Measurements from ENCODE around the gene SCAND1. TPM values are rescaled to one million over a fixed set of nuclear protein-coding genes. Genes with fewer than 3 reads are reported as not detected.
"Not testable (repeated sequence)": the region's sequence is repeated elsewhere in the genome, so short reads cannot be mapped to it uniquely, and the experiment has no call there.

The SCAND1 gene
- total RNA-seq, 2 experiments from 2014 or later = 45.0 to 47.2 TPM

DNA sequence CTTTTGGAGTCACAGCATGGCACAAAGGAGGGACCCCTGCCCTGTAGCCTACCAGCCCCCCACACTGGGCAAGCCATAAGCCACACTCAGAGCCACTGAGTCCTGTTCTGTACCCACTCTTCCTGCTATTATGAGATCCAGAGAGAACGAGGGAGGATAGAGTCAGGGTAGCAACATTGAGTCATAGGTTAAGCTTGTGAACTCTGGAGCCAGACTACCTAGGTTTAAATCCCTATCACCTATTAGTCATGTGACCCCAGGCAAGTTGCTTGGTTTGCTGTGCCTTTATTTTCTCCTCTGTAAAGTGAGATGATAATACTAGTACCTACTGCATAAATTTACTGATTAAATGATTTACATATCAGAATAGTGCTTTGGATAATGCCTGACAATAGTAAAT, 14.6 kb upstream of the SCAND1 start:
- POLR2A ChIA-PET = interaction anchor here (0.6 kb wide), 1 partner anchor 522 kb away, joined by 5 read pairs; no protein-coding TSS in a partner anchor

DNA sequence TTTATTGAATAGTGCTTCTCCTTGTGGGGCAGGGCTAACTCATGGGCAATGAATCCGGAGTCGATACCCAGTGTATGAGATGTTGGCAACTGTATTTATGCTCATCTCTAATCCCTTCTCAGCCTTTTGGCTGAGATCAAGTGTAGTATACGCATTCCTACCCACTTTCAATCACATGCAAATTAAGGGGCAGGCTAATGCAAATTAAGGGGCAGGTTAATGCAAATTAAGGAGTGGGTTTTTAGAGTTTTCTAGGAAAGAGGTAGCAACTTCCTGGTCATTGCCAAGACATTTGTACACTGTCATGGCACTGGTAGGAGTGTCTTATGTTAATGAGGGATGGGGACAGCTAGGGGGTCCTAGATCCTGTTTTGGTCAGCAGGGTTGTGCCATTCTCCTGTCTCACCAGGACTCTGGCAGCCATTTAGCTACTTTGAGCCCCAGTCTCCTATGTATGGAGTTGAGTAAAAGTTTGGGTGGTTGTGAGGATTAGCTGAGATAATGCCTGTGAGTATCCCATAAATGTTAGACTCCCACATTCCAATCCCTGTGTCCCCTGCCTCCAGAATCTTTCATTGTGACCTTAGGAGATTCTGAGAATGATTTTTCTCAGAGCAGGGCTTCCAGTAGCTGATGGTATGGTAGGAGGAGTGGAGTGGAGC, 13.8 kb upstream of the SCAND1 start, which contains the start of gene CNBD2:
TSS of gene CNBD2 (plus strand) at position 612 of the 662 bp plus-strand sequence. CDS start 173 bp downstream, outside the sequence.
- ChIA-PET POLR2A (no interaction called here), CTCF (no interaction called here)

More for the DNA sequence above, 14.6 kb upstream of the SCAND1 start:
- CTCF ChIA-PET = no interaction called here

DNA sequence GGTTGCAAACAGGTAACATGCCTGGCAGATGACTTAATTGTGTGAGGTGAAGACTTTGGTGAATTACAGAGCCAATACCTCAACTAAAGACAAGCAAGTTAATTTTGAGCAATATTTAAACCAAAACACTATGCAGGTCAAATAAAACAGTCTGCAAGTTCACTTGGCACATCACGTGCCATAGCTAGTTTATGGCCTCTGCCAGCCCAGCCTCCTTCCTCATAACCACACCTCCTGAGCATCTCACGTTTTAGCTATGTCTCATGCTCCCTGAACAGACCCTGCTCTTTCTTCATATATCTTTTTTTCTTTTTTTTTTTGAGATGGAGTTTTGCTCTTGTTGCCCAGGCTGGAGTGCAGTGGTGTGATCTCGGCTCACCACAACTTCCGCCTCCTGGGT, 9.6 kb upstream of the SCAND1 start:
- ChIA-PET POLR2A (no interaction called here), CTCF (interaction anchor here (0.6 kb wide), 1 partner anchor 645 kb away, joined by 4 read pairs; no protein-coding TSS in a partner anchor)

DNA sequence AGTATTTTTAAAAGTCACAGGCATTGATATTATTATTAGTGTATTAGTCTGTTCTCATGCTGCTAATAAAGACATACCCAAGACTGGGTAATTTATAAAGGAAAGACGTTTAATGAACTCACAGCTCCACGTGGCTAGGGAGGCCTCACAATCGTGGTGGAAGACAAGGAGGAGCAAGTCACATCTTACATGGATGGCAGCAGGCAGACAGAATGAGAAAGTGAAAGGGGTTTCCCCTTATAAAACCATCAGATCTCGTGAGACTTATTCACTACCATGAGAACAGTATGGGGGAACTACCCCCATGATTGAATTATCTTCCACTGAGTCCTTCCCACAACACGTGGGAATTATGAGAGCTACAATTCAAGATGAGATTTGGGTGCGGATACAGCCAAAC, 5.0 kb upstream of the SCAND1 start:
- POLR2A ChIA-PET = interaction anchor here (0.7 kb wide), 1 partner anchor 157 kb away, joined by 3 read pairs; no protein-coding TSS in a partner anchor
- CTCF ChIA-PET = not testable (repeated sequence)

DNA sequence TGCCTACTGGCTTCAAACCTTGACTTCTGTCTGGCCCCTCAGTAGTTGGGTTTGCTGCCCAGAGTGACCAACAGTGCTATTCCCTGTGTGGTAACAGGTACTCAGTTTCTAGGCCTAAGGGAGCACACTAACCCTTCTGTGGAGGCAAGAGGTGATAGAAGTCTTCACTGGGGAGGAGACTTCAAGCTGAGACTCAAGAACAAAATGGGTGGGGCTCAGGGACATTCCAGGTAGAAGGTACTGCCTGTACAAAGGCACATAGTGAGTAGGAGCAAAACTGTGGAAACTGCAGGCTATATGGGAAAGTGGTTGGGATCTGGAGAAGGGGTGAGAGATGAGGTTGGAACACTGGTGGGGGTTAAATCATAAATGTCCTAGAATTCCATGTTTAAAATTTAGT, 2.3 kb upstream of the SCAND1 start:
- CTCF ChIA-PET = no interaction called here
- POLR2A ChIA-PET = no interaction called here

DNA sequence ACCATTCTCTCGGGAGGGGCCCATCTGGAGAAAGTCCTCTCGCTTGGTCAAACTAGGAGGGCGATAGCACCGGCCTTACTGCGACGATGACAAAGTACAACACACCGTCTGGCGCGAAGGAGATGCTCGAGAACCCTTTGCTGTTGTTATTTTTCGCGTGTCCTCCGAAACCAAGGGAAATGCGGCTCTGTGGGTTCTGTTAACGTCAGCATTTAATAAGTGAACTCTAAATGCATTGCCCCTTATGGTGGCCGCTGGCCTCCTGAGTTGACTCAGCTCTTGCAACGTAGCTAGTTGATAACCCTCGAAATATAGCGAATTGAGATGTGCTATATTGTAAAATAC, 577 bp upstream of the SCAND1 start:
- CTCF ChIA-PET = interaction anchor here (0.6 to 2.2 kb wide), 12 partner anchors 9 to 335 kb away, joined by 3 to 8 read pairs (median 5); partner anchors contain the start of gene PHF20
- POLR2A ChIA-PET = interaction anchor here (0.5 to 2.7 kb wide), 10 partner anchors 12 to 619 kb away, joined by 3 to 37 read pairs (median 4); partner anchors contain the start of genes AAR2, CEP250, PHF20 and RBM39

DNA sequence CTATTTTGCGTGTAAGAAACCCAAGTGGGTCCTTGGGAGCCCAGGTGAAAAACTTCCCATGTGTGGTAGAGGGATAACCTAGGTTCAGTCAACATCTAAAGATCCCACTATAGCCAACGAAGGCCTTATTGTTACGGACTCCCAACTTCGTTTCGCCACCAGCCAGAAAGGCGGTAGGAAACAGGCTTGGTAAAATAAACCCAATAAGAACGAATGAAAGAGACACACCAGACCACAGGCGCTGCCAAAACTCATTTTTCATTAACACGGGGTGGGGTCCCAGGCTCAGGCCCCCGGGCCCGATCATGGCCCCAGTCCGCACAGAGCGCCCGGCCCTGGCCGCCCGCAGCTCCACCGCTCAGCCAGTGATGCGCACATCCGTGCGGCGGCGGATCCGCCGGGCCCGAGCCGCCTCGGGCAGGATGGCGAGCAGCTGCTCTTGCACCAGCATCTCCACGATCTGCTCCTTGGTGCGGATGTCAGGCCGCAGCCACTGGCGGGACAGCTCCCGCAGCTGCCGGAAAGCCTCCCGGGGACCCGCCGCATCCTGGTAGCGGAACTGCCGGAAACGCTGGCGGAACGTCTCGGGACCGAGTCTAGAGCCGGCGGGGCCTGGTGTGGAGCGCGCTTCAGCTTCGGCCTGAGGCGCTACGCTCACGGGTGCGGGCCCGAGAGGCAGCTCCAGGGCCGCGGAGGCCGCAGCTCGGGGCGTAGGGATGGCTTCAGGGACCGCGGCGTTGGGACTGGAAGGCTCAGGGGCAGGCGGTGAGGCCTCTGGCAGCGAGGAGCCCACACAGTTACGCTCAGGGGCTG, 709 bp downstream of the SCAND1 start:
- ChIA-PET CTCF (interaction anchor here (0.6 to 2.2 kb wide), 17 partner anchors 8 to 506 kb away, joined by 3 to 8 read pairs (median 4); partner anchors contain the start of gene PHF20), POLR2A (interaction anchor here (0.6 to 2.7 kb wide), 17 partner anchors 9 to 693 kb away, joined by 3 to 37 read pairs (median 4); partner anchors contain the start of genes AAR2, CEP250, PHF20 and RBM39)

DNA sequence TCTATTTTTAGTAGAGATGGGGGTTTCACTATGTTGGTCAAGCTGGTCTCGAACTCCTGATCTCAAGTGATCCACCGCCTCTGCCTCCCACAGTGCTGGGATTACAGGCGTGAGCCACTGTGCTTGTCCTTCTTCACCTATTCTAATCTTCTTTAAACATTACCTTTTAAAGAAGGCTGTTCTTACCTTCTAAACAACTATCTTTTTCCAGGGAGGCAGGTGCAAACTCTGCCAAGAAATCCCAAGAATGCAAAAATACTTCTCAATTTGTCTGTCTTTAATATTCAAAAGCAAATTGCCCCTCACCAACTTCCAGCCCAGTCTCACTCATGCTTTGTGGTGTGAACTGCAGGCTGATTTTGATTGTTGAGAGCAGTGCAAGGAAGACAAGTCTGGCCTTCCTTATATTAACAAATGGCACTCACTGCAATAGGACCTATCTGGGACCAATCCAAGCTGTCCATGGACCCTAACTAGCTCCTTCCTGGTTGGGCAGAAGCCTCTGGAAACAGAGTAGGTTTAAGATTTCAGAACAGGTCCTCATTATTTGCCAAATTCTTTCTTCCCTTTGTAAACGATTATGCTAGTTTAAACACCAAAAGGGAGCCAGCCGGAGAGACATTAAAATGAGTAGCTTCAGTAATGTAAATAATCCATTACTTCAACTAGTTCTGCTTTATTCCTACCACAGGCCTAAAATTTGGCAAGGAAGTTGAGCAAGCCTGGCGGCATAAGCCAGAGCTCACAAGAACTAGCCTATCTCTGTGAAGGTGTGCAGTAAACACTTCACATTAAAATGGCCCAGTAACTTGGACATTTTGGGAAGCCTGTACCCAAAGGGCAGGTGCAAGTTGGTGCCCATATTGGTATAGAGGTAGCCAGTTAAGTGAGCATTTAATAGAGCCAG, 1.6 kb downstream of the SCAND1 start:
- ChIA-PET POLR2A (interaction anchor here (0.6 to 2.7 kb wide), 8 partner anchors 10 to 621 kb away, joined by 3 to 37 read pairs (median 4); partner anchors contain the start of genes CEP250, PHF20, RBM39 and TGIF2), CTCF (interaction anchor here (0.6 to 1.7 kb wide), 4 partner anchors 8 to 506 kb away, joined by 3 to 4 read pairs (median 3); no protein-coding TSS in a partner anchor)

DNA sequence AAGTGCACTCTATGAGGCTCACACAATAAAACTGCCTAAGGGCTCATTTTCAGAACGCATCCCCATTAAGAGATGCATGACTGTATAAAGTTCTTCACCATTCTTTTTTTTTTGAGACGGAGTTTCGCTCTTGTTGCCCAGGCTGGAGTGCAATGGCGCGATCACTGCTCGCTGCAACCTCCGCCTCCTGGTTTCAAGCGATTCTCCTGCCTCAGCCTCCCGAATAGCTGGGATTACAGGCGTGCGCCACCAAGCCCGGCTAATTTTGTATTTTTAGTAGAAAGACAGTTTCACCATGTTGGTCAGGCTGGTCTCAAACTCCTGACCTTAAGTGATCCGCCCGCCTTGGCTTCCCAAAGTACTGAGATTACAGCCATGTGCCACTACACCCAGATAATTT, 2.2 kb downstream of the SCAND1 start:
- ChIA-PET POLR2A (interaction anchor here (2.7 kb wide), 1 partner anchor 209 kb away, joined by 37 read pairs; the partner anchor contains the start of gene RBM39), CTCF (interaction anchor here (0.6 to 0.7 kb wide), 3 partner anchors 24 to 1003 kb away, joined by 3 read pairs; no protein-coding TSS in a partner anchor)

DNA sequence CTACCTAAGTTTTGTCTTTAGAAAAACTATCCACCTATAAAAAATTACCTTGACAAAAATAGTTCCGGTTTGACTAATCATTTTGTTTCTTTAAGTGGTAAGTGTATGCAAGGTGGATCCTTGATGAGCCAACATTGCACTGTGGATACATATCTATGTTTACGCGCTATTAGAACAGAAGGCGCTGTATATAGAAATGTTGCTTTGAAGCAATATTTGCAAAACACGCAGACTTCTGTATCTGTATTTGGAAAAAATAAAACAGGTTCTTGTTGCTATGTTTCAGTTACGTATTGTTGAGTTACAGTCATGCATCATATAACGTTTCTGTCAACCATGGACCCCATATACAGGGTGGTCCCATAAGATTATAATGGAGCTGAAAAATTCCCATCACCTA, 4.2 kb downstream of the SCAND1 start:
- CTCF ChIA-PET = interaction anchor here (1.7 kb wide), 1 partner anchor 11 kb away, joined by 3 read pairs; no protein-coding TSS in a partner anchor
- POLR2A ChIA-PET = no interaction called here

DNA sequence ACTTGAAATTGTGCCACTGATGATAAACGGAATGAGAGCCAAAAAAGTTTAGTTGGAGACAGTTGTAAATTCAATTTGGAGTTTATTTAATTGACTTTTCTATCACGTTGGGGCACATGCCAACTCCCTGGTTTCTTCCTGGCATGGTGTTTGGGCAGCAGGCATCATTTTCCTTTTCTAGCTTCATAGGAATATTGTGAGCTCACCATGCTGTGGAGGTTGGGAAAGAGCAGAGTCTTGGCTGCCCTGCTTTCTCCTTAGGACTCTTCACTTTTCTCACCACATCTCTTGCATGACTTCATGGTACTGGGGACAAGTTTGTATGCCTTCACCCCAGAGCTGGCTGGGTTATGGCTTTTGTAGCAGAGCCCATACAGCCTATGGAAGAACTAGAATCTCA, 6.4 kb downstream of the SCAND1 start:
- CTCF ChIA-PET = no interaction called here
- POLR2A ChIA-PET = interaction anchor here (0.5 kb wide), 1 partner anchor 17 kb away, joined by 3 read pairs; no protein-coding TSS in a partner anchor

DNA sequence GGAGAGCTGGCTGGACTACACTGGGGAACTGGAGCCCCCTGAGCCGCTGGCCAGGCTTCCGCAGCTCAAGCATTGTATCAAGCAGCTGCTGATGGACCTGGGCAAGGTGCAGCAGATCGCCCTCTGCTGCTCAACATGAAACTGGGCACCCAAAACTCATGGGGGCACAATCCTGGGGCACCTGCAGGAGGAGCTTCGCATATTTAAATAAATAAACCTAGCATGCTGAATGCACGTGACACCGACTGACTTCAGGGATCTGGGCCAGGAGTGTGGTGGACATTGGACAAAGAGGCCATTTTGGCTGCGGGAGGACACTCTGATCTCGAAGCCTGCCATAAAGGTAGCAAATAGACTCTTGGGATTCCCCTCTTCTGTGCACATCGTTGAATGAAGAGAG, 6.8 kb downstream of the SCAND1 start:
- ChIA-PET CTCF (no interaction called here), POLR2A (interaction anchor here (0.5 kb wide), 1 partner anchor 18 kb away, joined by 3 read pairs; no protein-coding TSS in a partner anchor)

DNA sequence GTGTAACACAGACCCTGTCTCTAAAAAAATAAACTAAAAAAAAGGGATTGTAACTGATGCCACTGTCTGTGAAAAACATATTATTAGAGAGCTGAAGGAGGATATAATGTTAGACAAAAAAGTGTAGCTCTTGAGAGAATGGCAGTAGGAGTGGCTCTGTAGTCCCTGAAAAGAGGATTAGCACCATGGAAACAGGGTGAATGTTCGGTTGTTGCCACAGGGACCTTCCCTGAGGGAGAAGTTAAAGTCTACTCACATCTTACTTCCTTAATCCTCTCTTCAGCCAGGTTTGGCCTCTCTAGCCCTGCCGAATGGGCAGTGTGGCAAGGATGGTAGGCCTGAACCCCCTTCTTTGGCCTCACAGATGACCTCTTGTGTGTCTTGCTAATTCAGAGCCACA, 12.1 kb downstream of the SCAND1 start:
- ChIA-PET POLR2A (no interaction called here), CTCF (no interaction called here)

DNA sequence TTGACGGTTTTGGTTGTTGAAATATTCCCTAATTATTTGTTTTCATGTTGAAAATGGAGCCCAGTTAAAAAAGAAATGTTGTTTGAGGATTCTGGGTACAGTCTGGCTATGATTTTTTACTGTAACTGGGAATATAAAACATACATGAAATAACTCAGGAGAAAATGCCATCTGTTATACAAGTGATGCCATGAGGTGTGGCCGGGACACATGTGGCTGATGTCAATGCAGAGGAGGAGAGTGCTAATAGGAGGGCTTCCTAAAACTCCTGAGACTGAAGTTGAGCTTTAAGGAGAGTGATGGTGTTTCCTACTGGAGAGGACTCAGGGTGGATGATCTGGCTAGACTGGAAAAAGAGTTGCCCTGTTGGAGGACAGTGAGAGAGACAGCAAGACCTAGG, 12.7 kb downstream of the SCAND1 start:
- CTCF ChIA-PET = no interaction called here
- POLR2A ChIA-PET = no interaction called here

DNA sequence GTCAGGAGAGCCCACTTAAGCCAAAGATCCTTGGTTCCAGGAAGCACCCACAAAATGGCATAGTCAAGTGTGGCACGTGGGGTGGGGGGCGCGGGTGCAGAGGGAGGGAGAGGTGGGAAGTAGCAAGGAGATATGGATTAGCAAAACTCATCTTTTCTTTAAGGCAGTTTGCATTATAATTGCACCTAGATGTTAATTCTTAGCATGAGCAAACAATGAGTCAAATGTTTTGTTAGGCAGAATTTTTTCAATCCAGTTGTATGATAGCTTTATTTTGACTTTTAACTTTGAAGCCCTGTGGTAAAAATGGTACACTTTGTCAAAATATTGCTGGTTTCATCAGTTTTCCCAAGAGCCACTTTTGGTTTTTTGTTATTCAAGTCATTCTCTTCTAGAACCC, 15.0 kb downstream of the SCAND1 start:
- CTCF ChIA-PET = interaction anchor here (0.9 kb wide), 1 partner anchor 11 kb away, joined by 3 read pairs; no protein-coding TSS in a partner anchor
- POLR2A ChIA-PET = no interaction called here

DNA sequence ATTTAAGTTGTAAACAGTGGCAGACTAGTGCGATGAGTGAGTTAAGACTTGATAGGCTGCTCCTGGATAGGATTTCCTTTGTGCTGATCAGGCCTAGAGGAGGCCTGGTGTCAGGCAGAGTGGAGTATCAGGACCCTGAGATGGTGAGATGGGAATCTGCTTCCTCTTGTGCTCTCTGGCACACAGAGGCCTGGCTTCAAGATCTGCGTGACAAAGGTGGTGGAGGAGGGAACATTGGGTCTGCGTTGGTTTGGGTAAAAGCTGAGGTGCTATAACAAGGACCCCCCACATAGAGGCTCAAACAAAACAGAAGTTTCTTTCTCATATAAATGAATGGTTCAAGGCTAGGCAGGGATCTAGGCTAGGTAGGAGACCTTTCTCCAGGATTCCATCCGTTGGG, 20.3 kb downstream of the SCAND1 start:
- ChIA-PET POLR2A (interaction anchor here (0.6 kb wide), 1 partner anchor 25 kb away, joined by 3 read pairs; no protein-coding TSS in a partner anchor), CTCF (interaction anchor here (0.6 kb wide), 1 partner anchor 27 kb away, joined by 5 read pairs; no protein-coding TSS in a partner anchor)

DNA sequence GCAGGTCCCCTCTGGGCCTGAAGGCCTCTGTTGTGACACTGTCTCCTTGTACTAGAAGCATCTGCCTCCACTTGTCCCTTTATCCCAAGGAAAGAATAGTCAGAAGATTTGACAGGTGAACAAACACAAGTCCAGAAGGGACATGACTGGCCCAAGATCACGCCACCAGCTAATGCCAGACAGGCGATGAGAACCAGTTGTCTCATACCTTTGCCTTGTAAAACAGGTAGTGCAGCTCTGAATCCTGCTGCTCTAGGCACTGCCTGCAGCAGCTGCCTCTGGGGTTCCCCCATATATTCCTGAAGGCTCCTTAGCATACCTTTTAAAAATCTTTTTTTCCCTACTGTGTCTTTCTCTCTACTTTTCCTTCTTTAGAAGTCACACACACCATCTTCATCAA, 25.0 kb downstream of the SCAND1 start:
- ChIA-PET POLR2A (no interaction called here), CTCF (no interaction called here)

DNA sequence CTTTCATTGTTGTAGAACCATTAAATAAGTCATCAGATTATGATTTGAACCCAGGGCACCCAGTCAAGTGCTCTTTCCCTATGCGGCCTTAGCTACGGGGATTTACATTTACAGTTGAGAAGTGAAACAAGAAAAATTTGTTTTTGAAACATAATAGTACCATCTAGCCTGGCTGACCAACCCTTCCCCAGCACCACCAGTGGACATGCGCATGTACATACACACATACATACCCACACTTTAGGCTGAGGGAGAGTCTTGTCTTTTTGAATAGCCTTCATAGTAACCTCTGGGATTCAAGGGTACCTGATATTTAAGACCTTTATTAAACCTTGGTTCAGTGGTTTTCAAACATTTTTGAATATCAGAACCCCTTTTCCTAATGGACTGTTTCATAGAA, 33.8 kb downstream of the SCAND1 start:
- ChIA-PET POLR2A (no interaction called here), CTCF (no interaction called here)

DNA sequence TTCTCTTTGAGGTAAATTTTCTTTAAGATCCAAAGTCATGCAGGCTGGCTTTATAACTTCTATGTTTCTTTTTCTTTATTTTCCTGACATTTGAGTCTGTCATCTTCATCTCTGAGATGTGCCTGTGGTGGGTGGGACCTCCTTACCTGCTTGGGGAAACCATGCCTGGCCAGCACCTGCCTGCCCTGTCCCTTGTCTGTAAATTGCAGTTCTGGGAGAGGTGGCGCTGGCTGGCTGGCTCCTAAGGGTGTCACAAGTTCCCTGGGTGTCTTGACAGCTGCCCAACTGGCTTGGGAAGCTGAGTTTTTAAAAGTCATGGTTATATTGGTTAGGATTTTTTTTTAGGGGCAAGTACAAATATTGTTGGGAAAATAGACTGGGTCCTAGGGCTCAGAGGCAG, 36.3 kb downstream of the SCAND1 start:
- ChIA-PET POLR2A (interaction anchor here (0.7 kb wide), 1 partner anchor 36 kb away, joined by 4 read pairs; the partner anchor contains the start of gene SCAND1), CTCF (no interaction called here)

Data from activated CD8-positive, alpha-beta memory T cell treated with anti-CD3 and anti-CD28 coated beads for 36 hours (primary cell).